ENCODE data around the gene UBA1.

DNA sequence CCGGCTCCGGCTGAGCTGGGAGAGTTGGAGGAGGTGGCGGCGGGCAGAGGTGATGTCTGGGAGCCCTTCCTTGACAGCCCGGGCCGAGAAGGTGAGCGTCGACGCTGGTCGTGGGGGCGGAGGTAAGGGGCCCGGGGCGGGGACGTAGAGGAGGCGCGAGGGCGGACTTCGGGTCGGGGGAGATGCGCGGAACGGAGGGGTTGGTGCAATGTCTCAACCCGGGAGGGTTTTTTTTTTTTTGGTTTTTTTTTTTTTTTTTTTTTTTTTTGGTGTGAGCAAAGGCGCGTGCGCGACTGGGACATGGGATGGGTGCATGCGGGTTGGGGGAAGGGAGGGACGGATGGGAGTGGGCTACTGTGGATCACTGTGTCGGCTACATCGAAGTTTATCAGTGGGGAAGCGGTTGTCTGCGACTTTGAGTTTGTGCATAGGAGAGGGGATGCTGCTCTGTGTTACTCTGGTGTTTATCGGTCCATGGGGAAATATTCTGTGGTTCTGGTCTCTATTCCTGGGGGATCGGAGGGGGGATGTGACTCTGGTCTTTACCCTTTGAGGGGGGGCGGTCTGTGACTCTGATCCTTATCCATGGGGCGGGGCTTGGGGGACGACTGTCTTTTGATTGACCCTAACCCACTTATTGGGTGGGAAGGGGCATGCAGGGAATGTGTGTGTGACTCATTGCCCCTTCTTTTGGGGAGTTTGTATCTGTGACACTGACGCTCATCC, 48.1 kb upstream of the UBA1 start:
- TF ChIP-seq SP1 (IDR thresholded peaks at IDR 0.05) (no peak), SP1 (CRISPR knock-in tag; IDR thresholded peaks at IDR 0.05) (no peak), SOX6 (IDR thresholded peaks at IDR 0.05) (no peak), SOX6 (CRISPR knock-in tag; IDR thresholded peaks at IDR 0.05) (no peak), POLR2A (IDR thresholded peaks at IDR 0.05; ENCODE audit: insufficient read depth in 1 of 2, low read depth in 2 of 2, low read length in 2 of 2) (no peak), SPEN (CRISPR knock-in tag; IDR thresholded peaks at IDR 0.05; ENCODE audit: low read depth) (no peak), ZNF598 (CRISPR knock-in tag; IDR thresholded peaks at IDR 0.05; ENCODE audit: borderline replicate concordance) (no peak)
